Measurements from ENCODE around the gene CAP1. TPM values are rescaled to one million over a fixed set of nuclear protein-coding genes. Genes with fewer than 3 reads are reported as not detected.

CAP1 gene
- total RNA-seq, 1 experiment from 2014 or later, result 354 TPM

DNA sequence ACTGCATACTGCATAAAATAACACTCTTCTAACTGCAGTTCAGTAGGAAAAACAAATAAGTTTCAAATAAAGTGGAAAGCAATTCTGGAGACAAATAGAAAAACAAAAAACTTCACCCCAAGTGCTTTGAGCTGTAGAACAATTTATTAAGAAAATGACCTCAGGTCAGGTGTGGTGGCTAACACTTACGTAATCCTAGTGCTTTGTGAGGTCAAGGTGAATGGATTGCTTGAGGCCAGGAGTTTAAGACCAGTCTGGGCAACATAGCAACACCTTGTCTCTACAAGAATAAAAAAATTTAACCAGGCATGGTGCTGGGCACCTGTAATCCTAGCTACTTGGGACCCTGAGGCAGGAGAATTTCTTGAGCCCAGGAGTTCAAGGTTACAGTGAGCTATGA, 61.5 kb downstream of the CAP1 start:
- H3K27ac ChIP-seq, result peak overlapping the region; percentile 38
- peaks cover 31% of the 10 kb centered on the region for H3F3A ChIP-seq (ENCODE audit: insufficient read depth, low read depth)
- no TSS peak for BruUV-seq (replicated peaks)
- peak overlapping the region; percentile 38; the same call in 1 of the 2 replicates for H3K4me2 ChIP-seq
- POLR2A ChIA-PET (ENCODE audit: unreplicated experiment), result interaction anchor here (0.5 to 0.6 kb wide), 2 partner anchors 38 to 42 kb away, joined by 4 to 6 read pairs; no protein-coding TSS in a partner anchor
- no peak for TF ChIP-seq EZH2 (IDR thresholded peaks at IDR 0.05; ENCODE audit: low read depth)
- TF ChIP-seq, protein P1, sequence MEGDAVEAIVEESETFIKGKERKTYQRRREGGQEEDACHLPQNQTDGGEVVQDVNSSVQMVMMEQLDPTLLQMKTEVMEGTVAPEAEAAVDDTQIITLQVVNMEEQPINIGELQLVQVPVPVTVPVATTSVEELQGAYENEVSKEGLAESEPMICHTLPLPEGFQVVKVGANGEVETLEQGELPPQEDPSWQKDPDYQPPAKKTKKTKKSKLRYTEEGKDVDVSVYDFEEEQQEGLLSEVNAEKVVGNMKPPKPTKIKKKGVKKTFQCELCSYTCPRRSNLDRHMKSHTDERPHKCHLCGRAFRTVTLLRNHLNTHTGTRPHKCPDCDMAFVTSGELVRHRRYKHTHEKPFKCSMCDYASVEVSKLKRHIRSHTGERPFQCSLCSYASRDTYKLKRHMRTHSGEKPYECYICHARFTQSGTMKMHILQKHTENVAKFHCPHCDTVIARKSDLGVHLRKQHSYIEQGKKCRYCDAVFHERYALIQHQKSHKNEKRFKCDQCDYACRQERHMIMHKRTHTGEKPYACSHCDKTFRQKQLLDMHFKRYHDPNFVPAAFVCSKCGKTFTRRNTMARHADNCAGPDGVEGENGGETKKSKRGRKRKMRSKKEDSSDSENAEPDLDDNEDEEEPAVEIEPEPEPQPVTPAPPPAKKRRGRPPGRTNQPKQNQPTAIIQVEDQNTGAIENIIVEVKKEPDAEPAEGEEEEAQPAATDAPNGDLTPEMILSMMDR (conservative IDR thresholded peaks at IDR 0.05), result no peak
- H3K4me1 ChIP-seq (replicated peaks; ENCODE audit: insufficient read depth), result peaks cover 55% of the 10 kb centered on the region
- no peaks in the 10 kb centered on the region for H3K27me3 ChIP-seq (ENCODE audit: insufficient read depth, low read depth)
- H3K9me3 ChIP-seq (ENCODE audit: insufficient read depth, low read depth), result peaks cover 12% of the 10 kb centered on the region; the same call in 1 of the 2 replicates
- CTCF ChIA-PET, result no interaction called here
- no peaks in the 10 kb centered on the region for H3K9me2 ChIP-seq (ENCODE audit: insufficient read depth)
- H3K36me3 ChIP-seq (ENCODE audit: low read depth), result no peaks in the 10 kb centered on the region
- DNase-seq, result peak in 1 of 2 experiments; percentile 52
- 0 out of 2 replicates have a peak overlapping the region, but pooled peaks have one; percentile 54 for H2AFZ ChIP-seq
- intact Hi-C loops (cut with micrococcal nuclease; ENCODE audit: unreplicated experiment), result no loop called here
- peaks cover 3% of the 10 kb centered on the region; the same call in 1 of the 2 replicates for H3K79me2 ChIP-seq (ENCODE audit: low read depth)
- H4K20me1 ChIP-seq (ENCODE audit: insufficient read depth), result no peaks in the 10 kb centered on the region
- no peak overlapping the region for H3K4me3 ChIP-seq

DNA sequence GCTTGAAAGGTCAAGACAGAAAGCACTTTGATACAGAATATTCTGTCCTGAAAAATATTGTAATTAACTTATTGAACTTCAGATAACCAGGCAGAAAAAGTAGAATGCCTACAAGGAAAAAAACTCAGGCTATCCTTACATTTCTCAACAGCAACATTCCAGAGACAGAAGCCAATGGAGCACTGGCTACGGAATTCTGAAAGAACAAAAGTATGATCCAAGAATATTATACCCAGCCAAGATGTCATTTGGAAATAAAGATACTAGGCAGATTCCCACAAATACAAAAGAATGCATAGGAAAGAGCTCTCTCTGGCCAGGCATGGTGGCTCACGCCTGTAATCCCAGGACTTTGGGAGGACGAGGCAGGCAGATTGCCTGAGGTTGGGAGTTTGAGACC, 62.4 kb downstream of the CAP1 start:
- H3K9me2 ChIP-seq (ENCODE audit: insufficient read depth), result no peaks in the 10 kb centered on the region
- TF ChIP-seq, protein P1 (conservative IDR thresholded peaks at IDR 0.05), result no peak
- no peak for TF ChIP-seq EZH2 (IDR thresholded peaks at IDR 0.05; ENCODE audit: low read depth)
- no peak for DNase-seq
- peaks cover 12% of the 10 kb centered on the region; the same call in 1 of the 2 replicates for H3K9me3 ChIP-seq (ENCODE audit: insufficient read depth, low read depth)
- no peak overlapping the region for H3K4me3 ChIP-seq
- no peaks in the 10 kb centered on the region for H4K20me1 ChIP-seq (ENCODE audit: insufficient read depth)
- no TSS peak for BruUV-seq (replicated peaks)
- ChIA-PET POLR2A (ENCODE audit: unreplicated experiment) (no interaction called here), CTCF (no interaction called here)
- no peak overlapping the region for H2AFZ ChIP-seq
- no peaks in the 10 kb centered on the region for H3K27me3 ChIP-seq (ENCODE audit: insufficient read depth, low read depth)
- no peaks in the 10 kb centered on the region for H3K79me2 ChIP-seq (ENCODE audit: low read depth)
- intact Hi-C loops (cut with micrococcal nuclease; ENCODE audit: unreplicated experiment), result no loop called here
- H3K27ac ChIP-seq, result no peak overlapping the region
- H3K4me1 ChIP-seq (replicated peaks; ENCODE audit: insufficient read depth), result peaks cover 56% of the 10 kb centered on the region
- H3K36me3 ChIP-seq (ENCODE audit: low read depth), result no peaks in the 10 kb centered on the region
- H3K4me2 ChIP-seq, result no peak overlapping the region
- peaks cover 37% of the 10 kb centered on the region for H3F3A ChIP-seq (ENCODE audit: insufficient read depth, low read depth)

DNA sequence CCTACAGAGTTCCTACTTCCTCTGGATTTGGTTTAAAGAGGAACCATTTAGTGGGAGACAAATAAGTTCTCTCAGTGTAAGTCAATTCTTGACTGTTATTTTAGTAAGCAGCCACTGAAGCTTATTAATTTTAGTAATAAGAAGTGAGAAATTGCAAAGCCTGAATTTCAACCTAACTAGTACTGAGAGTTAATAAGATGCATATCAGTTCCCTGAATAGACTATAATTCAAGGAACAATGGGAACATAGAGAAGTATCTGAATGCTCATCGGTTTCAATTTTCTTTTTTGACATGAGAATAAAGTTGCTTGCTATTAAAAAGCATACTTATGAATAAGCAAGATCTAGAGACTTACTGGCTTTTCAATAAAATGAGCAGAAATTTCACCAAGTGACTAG, 64.5 kb downstream of the CAP1 start:
- TF ChIP-seq EZH2 (IDR thresholded peaks at IDR 0.05; ENCODE audit: low read depth), result no peak
- TF ChIP-seq, protein P1 (conservative IDR thresholded peaks at IDR 0.05), result no peak
- Histone ChIP-seq H3K27me3 (ENCODE audit: insufficient read depth, low read depth) (no peaks in the 10 kb centered on the region), H3K79me2 (ENCODE audit: low read depth) (no peaks in the 10 kb centered on the region), H3K4me2 (no peak overlapping the region), H3K36me3 (ENCODE audit: low read depth) (no peaks in the 10 kb centered on the region), H3F3A (ENCODE audit: insufficient read depth, low read depth) (peaks cover 54% of the 10 kb centered on the region), H3K4me1 (replicated peaks; ENCODE audit: insufficient read depth) (peaks cover 76% of the 10 kb centered on the region), H2AFZ (no peak overlapping the region), H4K20me1 (ENCODE audit: insufficient read depth) (no peaks in the 10 kb centered on the region), H3K9me3 (ENCODE audit: insufficient read depth, low read depth) (peaks cover 12% of the 10 kb centered on the region), H3K9me2 (ENCODE audit: insufficient read depth) (no peaks in the 10 kb centered on the region), H3K27ac (no peak overlapping the region; the same call in 1 of the 2 replicates), H3K4me3 (no peak overlapping the region)
- DNase-seq, result no peak
- intact Hi-C loops (cut with micrococcal nuclease; ENCODE audit: unreplicated experiment), result no loop called here
- BruUV-seq (replicated peaks), result no TSS peak
- POLR2A ChIA-PET (ENCODE audit: unreplicated experiment), result no interaction called here
- CTCF ChIA-PET, result no interaction called here
